SU-DHL-6 (cell line): ENCODE data around the gene CLDN6.

Experiments used
- H2AFZ ChIP-seq: fragments of 200-600 bp; sonication (generic); 2 replicates; pipeline ENCODE4 v1.6.1; 2014; ENCODE audit warnings: low read depth, mild to moderate bottlenecking, moderate library complexity, mixed read lengths, antibody characterized with exemption, low read length; ENCODE audit not compliant: severe bottlenecking
- H3F3A ChIP-seq: fragments of 200-600 bp; shearing (Covaris generic); 2 replicates; pipeline ENCODE4 v1.6.0; 2016; ENCODE audit warnings: antibody characterized with exemption, mild to moderate bottlenecking; ENCODE audit not compliant: insufficient read depth
- H3K27ac ChIP-seq: fragments of 200-600 bp; sonication (generic); 2 replicates; pipeline ENCODE4 v1.5.1; 2016; ENCODE audit warnings: low read depth, mild to moderate bottlenecking, low read length, moderate library complexity, mixed read lengths
- H3K27me3 ChIP-seq: fragments of 200-600 bp; sonication (generic), shearing (Covaris generic); 2 replicates; pipeline ENCODE4 v1.6.0; 2014; ENCODE audit warnings: mild to moderate bottlenecking, low read length
- H3K36me3 ChIP-seq: fragments of 200-600 bp; sonication (generic); 2 replicates; pipeline ENCODE4 v1.6.1; 2014; ENCODE audit warnings: mild to moderate bottlenecking, low read length, mixed read lengths
- H3K4me2 ChIP-seq: fragments of 300-600, 200-600 bp; shearing (Covaris generic), sonication (generic); 2 replicates; pipeline ENCODE4 v1.6.0; 2014; ENCODE audit warnings: low read length, low read depth, mild to moderate bottlenecking; ENCODE audit not compliant: poor library complexity, severe bottlenecking
- H3K4me3 ChIP-seq: fragments of 200-600 bp; sonication (generic); 2 replicates; pipeline ENCODE4 v1.5.1; 2014; ENCODE audit warnings: antibody characterized with exemption, low read length, mild to moderate bottlenecking, mixed read lengths; ENCODE audit not compliant: insufficient read depth, poor library complexity, severe bottlenecking
- H3K79me2 ChIP-seq: fragments of 200-600 bp; sonication (generic); 2 replicates; pipeline ENCODE4 v1.6.1; 2014; ENCODE audit warnings: mild to moderate bottlenecking, low read length, moderate library complexity; ENCODE audit not compliant: insufficient read depth
- H3K9ac ChIP-seq: fragments of 200-600 bp; sonication (generic); 2 replicates; pipeline ENCODE4 v1.7.0; 2014; ENCODE audit warnings: mild to moderate bottlenecking, low read length
- H3K9me2 ChIP-seq: fragments of 200-600 bp; sonication (generic); replicated peaks from 2 replicates; pipeline ENCODE4 v1.6.1; 2014; ENCODE audit warnings: low read length; ENCODE audit not compliant: insufficient read depth
- H3K9me3 ChIP-seq: fragments of 200-600 bp; sonication (generic); 2 replicates; pipeline ENCODE4 v1.6.1; 2014; ENCODE audit warnings: low read length, mixed read lengths; ENCODE audit not compliant: insufficient read depth
- H4K20me1 ChIP-seq: fragments of 200-600 bp; sonication (generic); 2 replicates; pipeline ENCODE4 v1.6.1; 2014; ENCODE audit warnings: low read depth, mild to moderate bottlenecking, antibody characterized with exemption, low read length, moderate library complexity, mixed read lengths
- EZH2phosphoT487 ChIP-seq: fragments of 200-600 bp; sonication (generic), shearing (Covaris generic); conservative IDR thresholded peaks from 2 replicates; pipeline ENCODE4 v1.6.1; 2018; ENCODE audit warnings: mild to moderate bottlenecking, antibody characterized with exemption, low read length, moderate library complexity, mixed read lengths
- TF ChIP-seq, protein P1 (sequence below): fragments of 200-600 bp; sonication (generic); IDR thresholded peaks from one replicate; pipeline ENCODE4 v1.5.1; 2017; ENCODE audit warnings: antibody characterized with exemption, mild to moderate bottlenecking, low read length, moderate library complexity; ENCODE audit not compliant: insufficient read depth, poor library complexity, severe bottlenecking

The CLDN6 gene

DNA sequence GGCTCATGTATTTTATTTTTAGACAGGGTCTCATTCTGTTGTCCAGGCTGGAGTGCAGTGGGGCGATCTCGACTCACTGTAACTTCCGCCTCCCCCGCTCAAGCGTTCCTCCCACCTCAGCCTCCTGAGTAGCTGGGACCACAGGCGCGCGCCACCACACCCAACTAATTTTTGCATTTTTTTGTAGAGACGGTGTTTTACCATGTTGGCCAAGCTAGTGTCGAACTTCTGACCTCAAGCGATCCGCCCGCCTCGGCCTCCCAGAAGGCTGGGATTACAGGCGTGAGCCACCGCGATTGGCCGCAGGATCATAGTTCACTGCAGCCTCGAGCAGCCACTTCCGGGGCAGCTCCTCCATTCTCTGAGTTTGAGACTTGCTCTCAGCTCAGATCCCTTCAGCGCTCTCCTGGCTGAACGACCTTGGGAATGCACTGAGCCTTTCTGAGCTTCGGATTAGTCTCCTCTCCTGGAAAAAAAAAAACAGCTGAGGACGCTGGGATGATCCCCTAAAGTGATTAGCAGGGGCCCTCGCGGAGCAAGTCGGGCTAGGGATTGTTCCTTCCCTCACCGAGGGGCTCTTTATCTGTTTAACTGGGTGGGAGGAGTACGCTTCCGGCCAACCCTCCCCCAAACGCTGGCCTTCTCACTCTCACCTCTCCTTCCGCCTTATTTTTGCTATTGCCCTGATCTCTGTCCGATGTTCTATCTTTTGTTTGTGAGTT, 36.6 kb downstream of the CLDN6 start:
- H3K79me2 ChIP-seq, result peaks cover 23% of the 10 kb centered on the region
- peak overlapping the region; percentile 83 for H3K4me3 ChIP-seq
- peaks cover 18% of the 10 kb centered on the region for H3F3A ChIP-seq
- H3K9me2 ChIP-seq, result no peaks in the 10 kb centered on the region
- H4K20me1 ChIP-seq, result no peaks in the 10 kb centered on the region
- H3K9ac ChIP-seq, result peak overlapping the region; percentile 90
- H3K27me3 ChIP-seq, result no peaks in the 10 kb centered on the region
- H2AFZ ChIP-seq, result no peak overlapping the region
- no peaks in the 10 kb centered on the region for H3K9me3 ChIP-seq
- H3K27ac ChIP-seq, result no peak overlapping the region
- TF ChIP-seq, protein P1, sequence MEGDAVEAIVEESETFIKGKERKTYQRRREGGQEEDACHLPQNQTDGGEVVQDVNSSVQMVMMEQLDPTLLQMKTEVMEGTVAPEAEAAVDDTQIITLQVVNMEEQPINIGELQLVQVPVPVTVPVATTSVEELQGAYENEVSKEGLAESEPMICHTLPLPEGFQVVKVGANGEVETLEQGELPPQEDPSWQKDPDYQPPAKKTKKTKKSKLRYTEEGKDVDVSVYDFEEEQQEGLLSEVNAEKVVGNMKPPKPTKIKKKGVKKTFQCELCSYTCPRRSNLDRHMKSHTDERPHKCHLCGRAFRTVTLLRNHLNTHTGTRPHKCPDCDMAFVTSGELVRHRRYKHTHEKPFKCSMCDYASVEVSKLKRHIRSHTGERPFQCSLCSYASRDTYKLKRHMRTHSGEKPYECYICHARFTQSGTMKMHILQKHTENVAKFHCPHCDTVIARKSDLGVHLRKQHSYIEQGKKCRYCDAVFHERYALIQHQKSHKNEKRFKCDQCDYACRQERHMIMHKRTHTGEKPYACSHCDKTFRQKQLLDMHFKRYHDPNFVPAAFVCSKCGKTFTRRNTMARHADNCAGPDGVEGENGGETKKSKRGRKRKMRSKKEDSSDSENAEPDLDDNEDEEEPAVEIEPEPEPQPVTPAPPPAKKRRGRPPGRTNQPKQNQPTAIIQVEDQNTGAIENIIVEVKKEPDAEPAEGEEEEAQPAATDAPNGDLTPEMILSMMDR, result no peak
- TF ChIP-seq EZH2phosphoT487, result no peak
- peak overlapping the region; percentile 76 for H3K4me2 ChIP-seq
- H3K36me3 ChIP-seq, result no peaks in the 10 kb centered on the region

GRCh38 chr16:2980227-2981176, 37.5 kb downstream of the CLDN6 start, which contains the start of gene PKMYT1:
Gene PKMYT1 (minus strand): TSS chr16:2980446. CDS start chr16:2979657, 789 bp downstream.
- peak within 1 kb of the TSS; percentile 83 for H3K4me3 ChIP-seq
- H3K9me2 ChIP-seq, result no peaks in the 10 kb centered on the region
- peak within 1 kb of the TSS; percentile 80 for H3K27ac ChIP-seq
- no peaks in the 10 kb centered on the region for H3K36me3 ChIP-seq
- peaks cover 23% of the 10 kb centered on the region for H3K79me2 ChIP-seq
- TF ChIP-seq EZH2phosphoT487, result no peak
- H3K9ac ChIP-seq, result peak within 1 kb of the TSS; percentile 90
- peaks cover 21% of the 10 kb centered on the region for H3F3A ChIP-seq
- no peaks in the 10 kb centered on the region for H4K20me1 ChIP-seq
- peak within 1 kb of the TSS; percentile 76 for H3K4me2 ChIP-seq
- no peaks in the 10 kb centered on the region for H3K27me3 ChIP-seq
- H2AFZ ChIP-seq, result peak within 1 kb of the TSS; percentile 29
- no peaks in the 10 kb centered on the region for H3K9me3 ChIP-seq

GRCh38 chr16:2979669-2980226, 38.2 kb downstream of the CLDN6 start:
- TF ChIP-seq, protein P1, result no peak
- no peak for TF ChIP-seq EZH2phosphoT487
- H2AFZ ChIP-seq, result peak overlapping the region; percentile 21

More at GRCh38 chr16:2979669-2980226, 38.2 kb downstream of the CLDN6 start:
- Histone ChIP-seq H3K9me2 (no peaks in the 10 kb centered on the region), H4K20me1 (no peaks in the 10 kb centered on the region), H3F3A (peaks cover 21% of the 10 kb centered on the region), H3K4me3 (peak overlapping the region; percentile 83), H3K9ac (peak overlapping the region; percentile 90), H3K79me2 (peaks cover 23% of the 10 kb centered on the region), H3K4me2 (peak overlapping the region; percentile 59), H3K36me3 (no peaks in the 10 kb centered on the region), H3K27me3 (no peaks in the 10 kb centered on the region), H3K27ac (peak overlapping the region; percentile 80), H3K9me3 (no peaks in the 10 kb centered on the region)
